ENCODE measurements around the gene HECW1.

GRCh38 chr7:43244784-43245183 is 132.3 kb downstream of the HECW1 start:
- TF ChIP-seq CTCF (IDR thresholded peaks at IDR 0.05) (no peak), EZH2 (IDR thresholded peaks at IDR 0.05; ENCODE audit: borderline replicate concordance, insufficient read depth, low read depth, low read length, poor library complexity, severe bottlenecking) (no peak)

Measured in B cell (primary cell).